ENCODE measurements around the gene MERTK.

Gene MERTK

GRCh38 chr2:112021290-112021689 is 122.9 kb downstream of the MERTK start:
- TF ChIP-seq, protein P1, sequence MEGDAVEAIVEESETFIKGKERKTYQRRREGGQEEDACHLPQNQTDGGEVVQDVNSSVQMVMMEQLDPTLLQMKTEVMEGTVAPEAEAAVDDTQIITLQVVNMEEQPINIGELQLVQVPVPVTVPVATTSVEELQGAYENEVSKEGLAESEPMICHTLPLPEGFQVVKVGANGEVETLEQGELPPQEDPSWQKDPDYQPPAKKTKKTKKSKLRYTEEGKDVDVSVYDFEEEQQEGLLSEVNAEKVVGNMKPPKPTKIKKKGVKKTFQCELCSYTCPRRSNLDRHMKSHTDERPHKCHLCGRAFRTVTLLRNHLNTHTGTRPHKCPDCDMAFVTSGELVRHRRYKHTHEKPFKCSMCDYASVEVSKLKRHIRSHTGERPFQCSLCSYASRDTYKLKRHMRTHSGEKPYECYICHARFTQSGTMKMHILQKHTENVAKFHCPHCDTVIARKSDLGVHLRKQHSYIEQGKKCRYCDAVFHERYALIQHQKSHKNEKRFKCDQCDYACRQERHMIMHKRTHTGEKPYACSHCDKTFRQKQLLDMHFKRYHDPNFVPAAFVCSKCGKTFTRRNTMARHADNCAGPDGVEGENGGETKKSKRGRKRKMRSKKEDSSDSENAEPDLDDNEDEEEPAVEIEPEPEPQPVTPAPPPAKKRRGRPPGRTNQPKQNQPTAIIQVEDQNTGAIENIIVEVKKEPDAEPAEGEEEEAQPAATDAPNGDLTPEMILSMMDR (IDR thresholded peaks at IDR 0.05; ENCODE audit: low read depth, low read length), result no peak
- DNase-seq (ENCODE audit: extremely low read depth, low read depth), result no peak

DNA sequence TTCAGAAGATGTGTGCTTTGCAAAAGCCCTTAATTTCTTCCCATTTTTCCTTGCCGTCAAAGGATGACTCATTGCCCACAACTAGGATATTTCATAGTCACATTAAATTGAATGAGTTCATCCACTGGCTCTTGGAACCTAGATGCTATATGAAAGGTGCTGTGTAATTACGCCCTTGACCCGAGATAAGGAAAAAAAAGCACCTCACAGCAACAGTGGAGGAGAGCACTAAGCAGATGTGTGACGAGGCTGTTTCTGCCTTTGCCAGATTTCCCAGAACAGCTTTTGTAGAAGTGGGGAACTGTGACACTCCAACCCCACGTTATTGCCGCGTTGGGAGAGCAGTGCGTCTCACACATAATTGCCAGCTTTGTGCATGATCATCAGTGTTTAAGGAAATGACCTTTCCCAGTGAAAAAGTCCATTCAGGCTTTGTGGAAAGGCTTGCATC is 123.4 kb downstream of the MERTK start:
- TF ChIP-seq, protein P1 (IDR thresholded peaks at IDR 0.05; ENCODE audit: low read depth, low read length), result no peak
- no peak for DNase-seq (ENCODE audit: extremely low read depth, low read depth)

DNA sequence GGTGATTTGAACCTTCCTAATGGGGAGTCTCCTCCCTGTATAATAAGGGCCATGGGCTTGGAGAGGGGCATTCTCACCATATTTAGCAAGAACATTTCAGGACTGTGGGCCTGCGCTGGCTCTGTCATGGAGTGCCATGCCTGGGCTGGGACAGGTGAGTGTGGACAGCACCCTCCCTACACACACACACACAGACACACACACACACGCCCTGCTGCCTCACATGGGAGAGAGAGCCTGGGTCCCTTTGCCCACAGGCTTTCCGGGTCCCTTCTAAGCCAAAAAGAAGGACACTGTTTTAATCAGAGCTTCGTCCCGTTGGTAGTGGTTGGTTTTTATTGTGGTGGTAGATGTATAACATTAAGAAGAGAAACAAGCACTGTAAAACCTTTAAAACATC is 125.3 kb downstream of the MERTK start:
- TF ChIP-seq, protein P1 (IDR thresholded peaks at IDR 0.05; ENCODE audit: low read depth, low read length), result no peak
- no peak for DNase-seq (ENCODE audit: extremely low read depth, low read depth)

GRCh38 chr2:112024231-112024630 is 125.8 kb downstream of the MERTK start:
- DNase-seq (ENCODE audit: extremely low read depth, low read depth), result no peak
- TF ChIP-seq, protein P1 (IDR thresholded peaks at IDR 0.05; ENCODE audit: low read depth, low read length), result no peak

DNA sequence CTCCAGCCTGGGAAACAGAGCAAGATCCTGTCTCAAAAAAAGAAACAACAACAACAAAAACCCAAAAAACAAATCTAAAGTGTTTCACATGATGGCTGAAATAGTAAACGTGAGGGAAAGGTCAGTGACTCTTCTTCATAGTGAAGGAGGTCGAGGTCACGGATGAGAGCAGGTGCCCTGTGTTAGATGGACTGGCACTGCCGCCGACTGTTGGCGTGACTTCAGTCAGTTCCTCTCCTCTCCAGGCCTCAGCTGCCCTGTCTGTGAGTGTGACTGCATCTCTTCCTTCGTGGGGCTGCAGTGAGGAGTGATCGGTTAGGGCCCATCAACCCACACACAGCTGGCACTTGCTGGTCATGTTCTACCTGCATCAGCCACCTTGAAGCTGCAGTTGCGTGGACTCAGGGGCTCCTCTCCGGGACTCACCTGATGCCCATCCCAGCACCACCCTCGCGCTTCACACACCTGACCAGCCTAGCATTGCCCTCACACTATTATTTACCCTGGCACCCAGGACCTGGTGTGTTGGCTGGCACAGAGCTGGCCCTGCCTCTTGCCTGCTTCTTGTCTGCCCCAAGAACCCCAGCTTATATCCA is 126.6 kb downstream of the MERTK start:
- DNase-seq (ENCODE audit: extremely low read depth, low read depth), result no peak
- TF ChIP-seq, protein P1 (IDR thresholded peaks at IDR 0.05; ENCODE audit: low read depth, low read length), result no peak

GRCh38 chr2:112026509-112026908 is 128.1 kb downstream of the MERTK start:
- no peak for DNase-seq (ENCODE audit: extremely low read depth, low read depth)
- TF ChIP-seq, protein P1 (IDR thresholded peaks at IDR 0.05; ENCODE audit: low read depth, low read length), result no peak

GRCh38 chr2:112027767-112028166 is 129.4 kb downstream of the MERTK start:
- TF ChIP-seq, protein P1 (IDR thresholded peaks at IDR 0.05; ENCODE audit: low read depth, low read length), result no peak
- no peak for DNase-seq (ENCODE audit: extremely low read depth, low read depth)

All from AG09319 (cell line).